CD14-positive monocyte (primary cell): Measurements from ENCODE around the gene IQGAP2. TPM values are rescaled to one million over a fixed set of nuclear protein-coding genes. Genes with fewer than 3 reads are reported as not detected.
A peak's percentile ranks its signal among the peaks of the same experiment; 100 is the strongest.

ENCODE experiments used
- DNase-seq, 3 donors: peaks; one replicate each; pipeline ENCODE4 v3.0.0-alpha.2; 2011 to 2022
- H2AFZ ChIP-seq: 2 replicates; pipeline ENCODE4 v1.6.0; 2012; ENCODE audit warnings: mild to moderate bottlenecking, low read depth, low read length, inconsistent platforms; ENCODE audit not compliant: insufficient read depth, poor library complexity, severe bottlenecking
- H3K27ac ChIP-seq, 2 donors: 1 replicate in 1 of 2; 2 replicates in 1 of 2; pipeline ENCODE4 v1.5.1; 2012 to 2013; ENCODE audit warnings: low read length in 2 of 2, control low read depth in 1 of 2, inconsistent platforms in 1 of 2, low read depth in 1 of 2, mild to moderate bottlenecking in 1 of 2
- H3K27me3 ChIP-seq, 2 donors: one replicate each; pipeline versions ENCODE4 v1.6.0 to v1.6.1; 2011 to 2013; ENCODE audit warnings: low read length in 2 of 2; ENCODE audit not compliant: control insufficient read depth in 2 of 2, insufficient read depth in 2 of 2
- H3K36me3 ChIP-seq, 2 donors: replicated peaks in 1 of 2; 1 replicate in 1 of 2; 2 replicates in 1 of 2; pipeline versions ENCODE4 v1.5.1 to v1.6.1; 2012 to 2013; ENCODE audit warnings: low read length in 2 of 2, control low read depth in 1 of 2, inconsistent platforms in 1 of 2, mild to moderate bottlenecking in 1 of 2; ENCODE audit not compliant: insufficient read depth in 2 of 2, control insufficient read depth in 1 of 2
- H3K4me1 ChIP-seq, 2 donors: 1 replicate in 1 of 2; 2 replicates in 1 of 2; pipeline versions ENCODE4 v1.5.1 to v1.6.1; 2012 to 2013; ENCODE audit warnings: low read length in 2 of 2, control low read depth in 1 of 2, inconsistent platforms in 1 of 2, mild to moderate bottlenecking in 1 of 2, moderate library complexity in 1 of 2; ENCODE audit not compliant: insufficient read depth in 2 of 2, control insufficient read depth in 1 of 2
- H3K4me2 ChIP-seq: replicated peaks from 2 replicates; pipeline ENCODE3; 2012; ENCODE audit warnings: low read length, moderate library complexity, mild to moderate bottlenecking; ENCODE audit not compliant: poor library complexity, severe bottlenecking; ENCODE audit errors: extremely low read depth
- H3K4me3 ChIP-seq, 3 experiments: fragments of 200-600 bp in 1 of 3; sonication (generic) in 1 of 3; replicated peaks in 1 of 3; 1 replicate in 2 of 3; 2 replicates in 1 of 3; pipeline ENCODE4 v1.5.1; 2011 to 2013; ENCODE audit warnings: low read length in 3 of 3, mild to moderate bottlenecking in 3 of 3, control low read depth in 2 of 3, low read depth in 2 of 3, inconsistent platforms in 1 of 3, moderate library complexity in 1 of 3
- H3K79me2 ChIP-seq: 2 replicates; pipeline ENCODE4 v1.6.0; 2012; ENCODE audit warnings: mild to moderate bottlenecking, control low read depth, inconsistent platforms, low read length, moderate library complexity; ENCODE audit not compliant: insufficient read depth
- H3K9ac ChIP-seq: 2 replicates; pipeline ENCODE4 v1.6.0; 2017; ENCODE audit warnings: low read length, mild to moderate bottlenecking; ENCODE audit not compliant: insufficient read depth, poor library complexity, severe bottlenecking
- H3K9me3 ChIP-seq, 2 donors: replicated peaks in 1 of 2; 1 replicate in 1 of 2; 2 replicates in 1 of 2; pipeline versions ENCODE4 v1.5.1 to v1.6.1; 2012 to 2013; ENCODE audit warnings: low read length in 2 of 2, control low read depth in 1 of 2; ENCODE audit not compliant: control insufficient read depth in 1 of 2, insufficient read depth in 1 of 2
- H4K20me1 ChIP-seq: 2 replicates; pipeline ENCODE4 v1.6.0; 2012; ENCODE audit warnings: mild to moderate bottlenecking, low read length, control low read depth, moderate library complexity; ENCODE audit not compliant: insufficient read depth
- H3K27ac Mint-ChIP-seq, 7 donors: one replicate each; pipeline ENCODE4 v1.8.0; 2020; ENCODE audit warnings: mild to moderate bottlenecking in 7 of 7, mixed read lengths in 7 of 7, moderate library complexity in 6 of 7, inconsistent platforms in 2 of 7
- H3K27me3 Mint-ChIP-seq, 3 donors: one replicate each; pipeline ENCODE4 v1.8.0; 2021 to 2022; ENCODE audit warnings: low read depth in 3 of 3, mild to moderate bottlenecking in 3 of 3, mixed read lengths in 3 of 3, moderate library complexity in 3 of 3, inconsistent platforms in 1 of 3
- H3K36me3 Mint-ChIP-seq, 2 donors: one replicate each; pipeline ENCODE4 v1.8.0; 2020; ENCODE audit warnings: mixed read lengths in 2 of 2, inconsistent platforms in 1 of 2, mild to moderate bottlenecking in 1 of 2
- H3K4me1 Mint-ChIP-seq: one replicate; pipeline ENCODE4 v1.8.0; 2020; ENCODE audit warnings: mild to moderate bottlenecking, mixed read lengths
- H3K4me3 Mint-ChIP-seq, 2 donors: one replicate each; pipeline ENCODE4 v1.8.0; 2020; ENCODE audit warnings: mild to moderate bottlenecking in 2 of 2, mixed read lengths in 2 of 2, moderate library complexity in 1 of 2
- H3K9me3 Mint-ChIP-seq, 7 donors: one replicate each; pipeline ENCODE4 v1.8.0; 2020 to 2022; ENCODE audit warnings: mixed read lengths in 7 of 7, mild to moderate bottlenecking in 6 of 7, moderate library complexity in 6 of 7, inconsistent platforms in 2 of 7
- WGBS: methylation state at CpG from one replicate; pipeline ENCODE4 v1.1.5; 2013; ENCODE audit warnings: missing lambda C conversion rate; ENCODE audit not compliant: insufficient coverage; 5-methylcytosine and 5-hydroxymethylcytosine counted together
- intact Hi-C, 2 donors: fragments of 100-400 bp; cut with micrococcal nuclease; formaldehyde crosslinking; loops; one replicate each; pipeline versions ENCODE4 v1.15.0 to v1.15.1; 2023
- polyA plus RNA-seq, 3 donors: library from polyadenylated mRNA; depleted of rRNA in 1 of 3; unstranded in 2 of 3; stranded (reverse) in 1 of 3; fragments of 300-500 nt in 2 of 3; fragments of >200 nt in 1 of 3; fragmentation: Illumina TruSeq in 2 of 3; gene quantifications; 1 replicate in 2 of 3; 2 replicates in 1 of 3; pipeline ENCODE4 v1.2.3, GENCODE V29; 2012 to 2021
- TF ChIP-seq, protein P1 (sequence below): fragments of 200-600 bp; IDR thresholded peaks from one replicate; pipeline ENCODE4 v1.8.0; 2022; ENCODE audit warnings: antibody characterized with exemption, mild to moderate bottlenecking

Gene IQGAP2
- polyA plus RNA-seq, 3 donors = 21.4 to 50.9 (median 35.4) TPM

- Histone ChIP-seq H2AFZ (no peak overlapping the region), H3K27me3 (no peaks in the 10 kb centered on the region), H3K36me3 (peaks cover 3 to 16% of the 10 kb centered on the region in 2 donors), H3K9ac (no peak overlapping the region), H3K9me3 (no peaks in the 10 kb centered on the region), H3K4me1 (peaks cover 5 to 12% of the 10 kb centered on the region in 2 donors), H3K79me2 (peaks cover 100% of the 10 kb centered on the region), H3K4me3 (no peak overlapping the region), H4K20me1 (peaks cover 99% of the 10 kb centered on the region), H3K27ac (peak overlapping the region in 1 of 2 donors; percentile 7), H3K4me2 (no peak overlapping the region)
- H3K36me3 Mint-ChIP-seq = peaks cover 20 to 30% of the 10 kb centered on the region in 2 donors
- no peaks in the 10 kb centered on the region for H3K9me3 Mint-ChIP-seq
- H3K27ac Mint-ChIP-seq = peak overlapping the region in 2 of 7 donors; percentile 46 to 62
- H3K27me3 Mint-ChIP-seq = no peaks in the 10 kb centered on the region
- DNase-seq = no peak
- TF ChIP-seq, protein P1, sequence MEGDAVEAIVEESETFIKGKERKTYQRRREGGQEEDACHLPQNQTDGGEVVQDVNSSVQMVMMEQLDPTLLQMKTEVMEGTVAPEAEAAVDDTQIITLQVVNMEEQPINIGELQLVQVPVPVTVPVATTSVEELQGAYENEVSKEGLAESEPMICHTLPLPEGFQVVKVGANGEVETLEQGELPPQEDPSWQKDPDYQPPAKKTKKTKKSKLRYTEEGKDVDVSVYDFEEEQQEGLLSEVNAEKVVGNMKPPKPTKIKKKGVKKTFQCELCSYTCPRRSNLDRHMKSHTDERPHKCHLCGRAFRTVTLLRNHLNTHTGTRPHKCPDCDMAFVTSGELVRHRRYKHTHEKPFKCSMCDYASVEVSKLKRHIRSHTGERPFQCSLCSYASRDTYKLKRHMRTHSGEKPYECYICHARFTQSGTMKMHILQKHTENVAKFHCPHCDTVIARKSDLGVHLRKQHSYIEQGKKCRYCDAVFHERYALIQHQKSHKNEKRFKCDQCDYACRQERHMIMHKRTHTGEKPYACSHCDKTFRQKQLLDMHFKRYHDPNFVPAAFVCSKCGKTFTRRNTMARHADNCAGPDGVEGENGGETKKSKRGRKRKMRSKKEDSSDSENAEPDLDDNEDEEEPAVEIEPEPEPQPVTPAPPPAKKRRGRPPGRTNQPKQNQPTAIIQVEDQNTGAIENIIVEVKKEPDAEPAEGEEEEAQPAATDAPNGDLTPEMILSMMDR = no peak
- intact Hi-C loops = no loop called here
- peaks cover 43% of the 10 kb centered on the region for H3K4me1 Mint-ChIP-seq
- no peak overlapping the region for H3K4me3 Mint-ChIP-seq
- 100% methylated on average over 2 of the region's 3 CpGs for WGBS
Measured at GRCh38 chr5:76414788-76415187, 11.7 kb downstream of the IQGAP2 start.

DNA sequence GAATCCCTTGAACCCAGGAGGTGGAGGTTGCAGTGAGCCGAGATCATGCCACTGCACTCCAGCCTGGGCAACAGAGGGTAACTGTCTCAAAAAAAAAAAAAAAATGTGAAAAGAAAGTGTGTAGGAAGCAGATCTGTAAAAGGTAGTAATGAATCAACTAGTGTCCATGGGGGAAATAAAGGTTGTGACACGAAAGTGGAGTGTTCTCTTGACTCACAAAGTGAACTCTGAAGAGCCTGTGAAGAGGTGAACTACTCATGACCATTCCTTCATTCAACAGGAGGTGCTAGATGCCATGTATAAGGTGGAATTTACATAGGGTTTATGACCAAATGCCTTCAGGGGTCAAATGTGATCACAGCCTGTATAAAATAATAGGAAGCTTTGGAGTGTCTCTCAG lies 12.8 kb downstream of the IQGAP2 start:
- Mint-ChIP-seq H3K4me3 (no peak overlapping the region), H3K4me1 (peaks cover 37% of the 10 kb centered on the region), H3K27ac (peak overlapping the region in 2 of 7 donors; percentile 41 to 80), H3K27me3 (no peaks in the 10 kb centered on the region), H3K36me3 (peaks cover 16 to 34% of the 10 kb centered on the region in 2 donors), H3K9me3 (no peaks in the 10 kb centered on the region)
- TF ChIP-seq, protein P1 = no peak
- DNase-seq = no peak
- Histone ChIP-seq H3K27ac (peak overlapping the region in 1 of 2 donors; percentile 11), H4K20me1 (peaks cover 99% of the 10 kb centered on the region), H3K4me1 (peaks cover 5 to 12% of the 10 kb centered on the region in 2 donors), H2AFZ (no peak overlapping the region), H3K4me2 (no peak overlapping the region), H3K9ac (no peak overlapping the region), H3K4me3 (no peak overlapping the region), H3K27me3 (no peaks in the 10 kb centered on the region), H3K36me3 (peaks cover 4 to 20% of the 10 kb centered on the region in 2 donors), H3K79me2 (peaks cover 100% of the 10 kb centered on the region), H3K9me3 (no peaks in the 10 kb centered on the region)
- intact Hi-C loops = no loop called here
- WGBS = 100% methylated on average over 1 of the region's 2 CpGs
